Mammary epithelial cell (primary cell): ENCODE measurements around the gene RARB.

ENCODE experiments used
- CTCF ChIP-seq, 2 donors: IDR thresholded peaks in 1 of 2; conservative IDR thresholded peaks in 1 of 2; 2 replicates each; pipeline ENCODE4 v1.5.1; 2011 to 2012; ENCODE audit warnings: inconsistent platforms in 2 of 2, low read length in 2 of 2, mild to moderate bottlenecking in 2 of 2, control low read depth in 1 of 2, low read depth in 1 of 2; ENCODE audit not compliant: insufficient read depth in 1 of 2; ENCODE audit errors: extremely low read depth in 1 of 2
- EZH2 ChIP-seq: IDR thresholded peaks from 2 replicates; pipeline ENCODE4 v1.6.1; 2012; ENCODE audit warnings: low read length, inconsistent platforms, borderline replicate concordance

GRCh38 chr3:25571285-25571684, 143.2 kb downstream of the RARB start:
- TF ChIP-seq CTCF (conservative IDR thresholded peaks at IDR 0.05 in 1 of 2, IDR thresholded peaks at IDR 0.05 in 1 of 2; ENCODE audit: extremely low read depth in 1 of 2, insufficient read depth in 1 of 2, low read depth in 1 of 2, low read length in 2 of 2), result no peak
- no peak for TF ChIP-seq EZH2
